Activated CD4-positive, alpha-beta T cell treated with anti-CD3 and anti-CD28 coated beads, Interleukin-2, amount 10 ng/mL, durations not matched to agents 7 days and 5 days (primary cell): Measurements from ENCODE around the gene FAM3C. TPM values are rescaled to one million over a fixed set of nuclear protein-coding genes. Genes with fewer than 3 reads are reported as not detected.

Experiments
- CTCF ChIA-PET: fragments of 350-600 bp; sonication (Branson Sonifier 250); formaldehyde crosslinking; loops from one replicate; lab custom pipeline; 2021; ENCODE audit warnings: antibody characterized with exemption; lab: Charles Lee
- POLR2A ChIA-PET: fragments of 350-600 bp; sonication (Branson Sonifier 250); formaldehyde crosslinking; loops from one replicate; lab custom pipeline; 2021; ENCODE audit warnings: antibody characterized with exemption; lab: Charles Lee
- DNase-seq: peaks from one replicate; pipeline ENCODE4 v3.0.0-alpha.2; 2020
- H3K27ac Mint-ChIP-seq: one replicate; pipeline ENCODE4 v1.8.0; 2021; ENCODE audit warnings: mild to moderate bottlenecking, moderate library complexity, mixed read lengths
- H3K27me3 Mint-ChIP-seq: one replicate; pipeline ENCODE4 v1.8.0; 2021; ENCODE audit warnings: mixed read lengths
- H3K36me3 Mint-ChIP-seq: one replicate; pipeline ENCODE4 v1.8.0; 2021; ENCODE audit warnings: low read depth, mixed read lengths
- H3K4me1 Mint-ChIP-seq: one replicate; pipeline ENCODE4 v1.8.0; 2021; ENCODE audit warnings: mixed read lengths
- H3K4me3 Mint-ChIP-seq: one replicate; pipeline ENCODE4 v1.8.0; 2021; ENCODE audit warnings: mild to moderate bottlenecking, moderate library complexity, mixed read lengths
- H3K9me3 Mint-ChIP-seq: one replicate; pipeline ENCODE4 v1.8.0; 2021; ENCODE audit warnings: mixed read lengths
- total RNA-seq, 2 experiments: library from RNA; stranded (reverse); gene quantifications; one replicate each; pipeline ENCODE4 v1.2.3, GENCODE V29; 2021

The FAM3C gene
- total RNA-seq, 2 experiments from 2014 or later, result 12.2 to 15.6 TPM

DNA sequence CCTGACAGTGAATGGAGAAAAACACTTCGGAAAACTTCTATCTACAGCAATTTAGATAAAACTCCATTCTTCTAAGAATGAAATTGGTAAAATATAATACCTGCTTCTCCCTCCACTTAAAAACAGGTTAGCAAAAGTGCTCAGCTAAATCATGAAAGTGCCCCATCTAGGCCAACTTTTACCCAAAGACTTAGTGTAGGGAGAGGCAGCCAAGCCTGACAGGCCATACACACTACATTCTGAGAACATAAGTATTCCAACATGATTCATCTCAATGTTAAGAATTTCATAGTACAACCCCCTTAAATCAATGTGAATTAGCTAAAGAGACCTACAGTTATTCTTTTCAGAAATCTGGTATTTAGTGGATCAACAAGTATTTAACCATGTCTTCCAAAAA is 7.2 kb downstream of the FAM3C start:
- Mint-ChIP-seq H3K4me3 (no peak overlapping the region), H3K4me1 (peaks cover 59% of the 10 kb centered on the region), H3K9me3 (no peaks in the 10 kb centered on the region), H3K27ac (no peak overlapping the region), H3K36me3 (peaks cover 21% of the 10 kb centered on the region), H3K27me3 (no peaks in the 10 kb centered on the region)
- ChIA-PET CTCF (interaction anchor here (0.7 to 1.5 kb wide), 4 partner anchors 14 to 606 kb away, joined by 3 read pairs; no protein-coding TSS in a partner anchor), POLR2A (no interaction called here)
- no peak for DNase-seq

DNA sequence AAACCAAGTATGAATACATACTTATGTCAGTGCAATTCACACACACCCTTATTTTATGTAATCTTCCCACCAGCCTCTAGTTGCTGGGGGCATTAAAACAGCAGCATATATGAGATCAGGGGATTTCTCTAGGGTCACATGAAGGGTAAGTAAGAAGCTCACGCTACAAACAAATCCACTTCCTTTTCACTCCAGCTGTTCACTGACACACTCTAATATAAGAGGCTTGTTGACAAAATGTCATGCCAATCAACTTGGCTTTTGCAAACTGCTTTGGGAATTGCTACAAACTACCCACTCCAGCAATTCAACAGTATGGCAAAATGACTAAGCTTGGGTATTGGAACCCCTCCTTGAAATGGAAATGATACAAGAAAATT is 10.3 kb downstream of the FAM3C start:
- POLR2A ChIA-PET, result no interaction called here
- DNase-seq, result no peak
- peaks cover 48% of the 10 kb centered on the region for H3K4me1 Mint-ChIP-seq
- no peak overlapping the region for H3K4me3 Mint-ChIP-seq
- H3K27me3 Mint-ChIP-seq, result no peaks in the 10 kb centered on the region
- H3K36me3 Mint-ChIP-seq, result peaks cover 8% of the 10 kb centered on the region
- no peak overlapping the region for H3K27ac Mint-ChIP-seq
- CTCF ChIA-PET, result interaction anchor here (1.0 to 4.3 kb wide), 4 partner anchors 10 to 19 kb away, joined by 3 to 22 read pairs (median 4); partner anchors contain the start of gene FAM3C
- H3K9me3 Mint-ChIP-seq, result no peaks in the 10 kb centered on the region

DNA sequence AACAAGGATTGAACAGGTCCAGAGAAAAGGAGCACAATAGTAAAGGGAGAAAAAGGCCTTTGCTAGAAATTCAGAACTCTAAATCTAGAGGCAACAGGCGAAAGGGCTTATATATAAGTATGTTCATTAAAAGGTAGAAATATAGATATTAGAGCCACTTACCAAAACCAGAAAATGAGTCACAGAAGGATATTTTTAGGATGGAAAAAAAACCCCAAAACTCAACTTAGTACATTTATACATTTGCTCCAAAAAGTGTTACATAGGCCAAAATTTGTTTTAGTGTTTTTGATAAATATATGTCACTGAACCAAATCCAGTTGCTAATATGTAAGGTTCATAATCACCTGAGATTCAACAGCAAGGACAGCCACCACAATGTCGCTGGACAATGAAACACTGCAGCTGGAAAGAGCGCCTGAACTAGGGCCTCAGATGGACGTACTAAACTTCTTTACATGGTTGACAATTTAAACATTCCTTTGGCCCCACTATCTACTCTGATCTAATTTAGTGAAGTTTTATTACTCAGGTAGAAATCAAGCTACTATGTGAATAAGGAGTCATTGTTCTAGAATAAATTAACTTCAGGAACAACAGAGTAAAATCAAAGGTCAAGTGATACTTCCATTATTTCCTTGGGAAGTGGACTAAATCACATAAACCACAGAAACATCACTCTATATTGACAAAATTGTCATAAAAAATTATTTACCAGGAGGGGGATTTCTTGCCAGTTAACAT is 10.9 kb downstream of the FAM3C start:
- H3K4me3 Mint-ChIP-seq, result no peak overlapping the region
- peaks cover 8% of the 10 kb centered on the region for H3K36me3 Mint-ChIP-seq
- H3K27ac Mint-ChIP-seq, result no peak overlapping the region
- H3K4me1 Mint-ChIP-seq, result peaks cover 43% of the 10 kb centered on the region
- DNase-seq, result no peak
- no peaks in the 10 kb centered on the region for H3K9me3 Mint-ChIP-seq
- ChIA-PET POLR2A (no interaction called here), CTCF (interaction anchor here (1.0 to 4.3 kb wide), 4 partner anchors 11 to 18 kb away, joined by 3 to 22 read pairs (median 4); partner anchors contain the start of gene FAM3C)
- no peaks in the 10 kb centered on the region for H3K27me3 Mint-ChIP-seq

DNA sequence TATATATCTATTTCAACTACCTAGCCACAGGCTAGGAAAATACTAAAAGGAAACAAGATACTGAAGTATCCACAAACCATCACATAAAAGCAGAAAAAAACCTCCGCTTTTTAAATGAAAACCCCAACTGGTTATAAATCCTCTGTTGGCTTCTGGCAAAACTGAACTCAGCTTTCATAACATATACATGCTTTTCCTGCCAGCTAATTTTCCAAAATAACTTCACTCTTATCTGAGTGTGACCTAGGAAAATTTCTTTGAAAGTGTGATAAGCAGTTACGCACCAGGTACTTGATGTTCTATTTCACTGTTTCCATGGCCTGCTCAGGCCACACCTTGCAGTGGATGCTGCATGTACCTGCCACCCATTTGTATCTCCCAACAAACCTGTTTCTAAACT is 11.8 kb downstream of the FAM3C start:
- ChIA-PET CTCF (interaction anchor here (0.6 to 4.3 kb wide), 2 partner anchors 12 to 15 kb away, joined by 4 to 22 read pairs; partner anchors contain the start of gene FAM3C), POLR2A (no interaction called here)
- Mint-ChIP-seq H3K27me3 (no peaks in the 10 kb centered on the region), H3K36me3 (peaks cover 10% of the 10 kb centered on the region), H3K4me3 (no peak overlapping the region), H3K4me1 (peaks cover 36% of the 10 kb centered on the region), H3K9me3 (no peaks in the 10 kb centered on the region), H3K27ac (no peak overlapping the region)
- DNase-seq, result no peak

DNA sequence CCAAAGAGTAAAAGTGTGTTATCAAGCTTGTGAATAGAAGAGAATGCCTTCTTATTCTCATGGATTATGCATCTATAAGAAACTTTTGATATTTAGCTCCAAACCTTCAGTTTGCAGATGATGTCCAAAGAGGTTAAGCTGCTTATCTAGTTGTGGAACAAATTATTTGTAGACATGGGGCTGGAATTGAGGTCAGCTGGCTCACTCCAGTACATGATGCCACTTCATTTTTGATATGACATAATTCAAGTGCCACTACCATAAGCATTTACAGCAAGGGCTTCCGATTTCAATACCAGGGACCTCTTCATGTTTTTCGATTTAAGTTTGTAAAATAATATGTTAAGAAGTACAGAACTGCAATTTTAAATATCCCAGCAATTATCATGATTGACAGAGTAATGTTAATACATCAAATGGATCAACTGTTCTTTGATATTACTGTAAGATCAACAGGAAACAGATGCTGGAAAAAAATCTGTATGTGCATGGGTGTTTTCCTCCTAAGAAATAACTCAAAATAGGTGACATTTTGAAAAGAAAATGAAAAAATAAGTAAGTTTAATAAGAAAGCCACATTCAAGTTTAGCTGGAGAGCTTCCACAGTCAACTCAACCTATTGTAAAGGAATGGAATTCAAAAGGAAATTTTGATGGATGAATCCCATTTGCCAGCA is 12.7 kb downstream of the FAM3C start:
- no peak for DNase-seq
- peaks cover 10% of the 10 kb centered on the region for H3K36me3 Mint-ChIP-seq
- no peaks in the 10 kb centered on the region for H3K9me3 Mint-ChIP-seq
- peaks cover 36% of the 10 kb centered on the region for H3K4me1 Mint-ChIP-seq
- ChIA-PET POLR2A (no interaction called here), CTCF (interaction anchor here (0.6 to 4.3 kb wide), 2 partner anchors 9 to 13 kb away, joined by 3 to 22 read pairs; partner anchors contain the start of gene FAM3C)
- no peak overlapping the region for H3K4me3 Mint-ChIP-seq
- no peaks in the 10 kb centered on the region for H3K27me3 Mint-ChIP-seq
- no peak overlapping the region for H3K27ac Mint-ChIP-seq

DNA sequence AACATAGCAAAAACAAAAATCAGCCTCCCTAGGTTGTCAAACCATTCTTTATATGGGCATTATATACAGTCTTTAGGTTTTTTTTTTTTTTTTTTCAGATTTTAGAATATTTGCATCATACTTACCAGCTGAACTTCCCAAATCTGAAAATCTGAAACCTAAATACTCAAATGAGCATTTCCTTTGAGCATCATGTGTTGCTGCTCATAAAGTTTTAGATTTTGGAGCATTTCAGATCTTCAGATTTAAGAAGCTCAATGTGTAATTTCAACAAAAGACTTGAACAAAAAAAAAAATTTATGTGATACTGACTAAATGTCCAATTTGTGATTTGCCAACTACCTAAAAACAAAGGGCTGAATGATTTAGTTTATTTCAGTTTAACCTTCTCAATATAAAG is 13.6 kb downstream of the FAM3C start:
- Mint-ChIP-seq H3K4me3 (no peak overlapping the region), H3K27ac (no peak overlapping the region), H3K9me3 (no peaks in the 10 kb centered on the region), H3K4me1 (peaks cover 36% of the 10 kb centered on the region), H3K36me3 (peaks cover 13% of the 10 kb centered on the region), H3K27me3 (no peaks in the 10 kb centered on the region)
- ChIA-PET POLR2A (no interaction called here), CTCF (interaction anchor here (0.6 to 4.3 kb wide), 4 partner anchors 8 to 165 kb away, joined by 3 to 22 read pairs (median 3); partner anchors contain the start of gene FAM3C)
- no peak for DNase-seq

DNA sequence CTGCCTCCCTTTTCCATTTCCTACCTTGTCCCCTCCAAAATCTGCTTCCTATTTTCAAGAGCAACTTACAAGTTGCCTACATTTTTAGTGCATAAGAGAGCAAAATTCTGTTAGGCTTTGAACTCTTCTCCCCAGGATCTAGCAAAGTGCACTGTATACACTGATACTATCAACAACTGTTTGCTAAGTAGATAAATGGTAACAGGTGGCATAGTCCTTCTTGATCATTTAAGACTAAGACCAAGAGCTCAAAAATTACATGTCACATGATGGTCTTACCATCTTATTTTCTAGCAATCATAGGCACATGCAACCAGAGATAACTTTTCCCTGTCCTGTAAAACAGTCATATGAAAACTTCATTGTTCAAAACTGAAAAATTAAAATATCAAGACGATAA is 16.2 kb downstream of the FAM3C start:
- H3K27me3 Mint-ChIP-seq, result no peaks in the 10 kb centered on the region
- H3K36me3 Mint-ChIP-seq, result peaks cover 17% of the 10 kb centered on the region
- ChIA-PET POLR2A (no interaction called here), CTCF (interaction anchor here (1.5 to 2.0 kb wide), 5 partner anchors 13 to 167 kb away, joined by 3 to 11 read pairs (median 7); partner anchors contain the start of gene FAM3C)
- no peak overlapping the region for H3K27ac Mint-ChIP-seq
- no peaks in the 10 kb centered on the region for H3K9me3 Mint-ChIP-seq
- no peak overlapping the region for H3K4me3 Mint-ChIP-seq
- peaks cover 17% of the 10 kb centered on the region for H3K4me1 Mint-ChIP-seq
- DNase-seq, result no peak

DNA sequence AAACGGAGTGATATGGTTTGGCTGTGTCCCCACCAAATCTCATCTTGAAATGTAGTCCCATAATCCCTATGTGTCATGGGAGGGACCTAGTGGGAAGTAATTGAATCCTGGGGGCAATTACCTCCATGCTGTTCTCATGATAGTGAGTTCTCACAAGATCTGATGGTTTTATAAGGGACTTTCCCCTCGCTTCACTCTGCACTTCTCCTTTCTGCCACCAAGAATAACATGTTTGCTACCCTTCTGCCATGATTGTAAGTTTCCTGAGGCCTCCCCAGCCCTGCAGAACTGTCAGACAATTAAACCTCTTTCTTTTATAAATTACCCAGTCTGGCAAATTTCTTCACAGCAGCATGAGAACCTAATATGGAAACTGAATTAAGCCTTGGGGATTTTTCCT is 19.1 kb downstream of the FAM3C start:
- peaks cover 15% of the 10 kb centered on the region for H3K4me1 Mint-ChIP-seq
- no peak for DNase-seq
- H3K36me3 Mint-ChIP-seq, result peaks cover 23% of the 10 kb centered on the region
- CTCF ChIA-PET, result no interaction called here
- POLR2A ChIA-PET, result no interaction called here
- no peak overlapping the region for H3K4me3 Mint-ChIP-seq
- H3K27ac Mint-ChIP-seq, result no peak overlapping the region
- H3K27me3 Mint-ChIP-seq, result no peaks in the 10 kb centered on the region
- no peaks in the 10 kb centered on the region for H3K9me3 Mint-ChIP-seq

DNA sequence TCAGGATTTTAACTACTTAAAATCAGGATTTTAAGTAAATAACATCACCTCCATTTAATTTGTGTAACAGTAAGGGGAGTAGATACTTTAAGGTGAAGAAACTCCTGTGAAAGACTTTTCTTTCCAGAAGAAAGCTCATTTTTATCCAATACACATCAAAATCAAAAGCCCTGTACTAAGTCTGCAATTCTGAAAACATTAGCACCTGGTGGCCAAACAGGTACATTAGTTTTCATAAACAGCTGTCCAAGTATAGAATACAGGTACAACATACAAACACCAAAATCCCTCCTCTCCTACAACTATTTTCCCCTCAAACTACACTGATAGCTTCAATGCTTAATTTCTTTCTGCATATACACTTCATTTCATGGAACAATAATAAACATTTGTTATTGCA is 22.9 kb downstream of the FAM3C start:
- H3K4me1 Mint-ChIP-seq, result peaks cover 36% of the 10 kb centered on the region
- H3K9me3 Mint-ChIP-seq, result no peaks in the 10 kb centered on the region
- H3K4me3 Mint-ChIP-seq, result no peak overlapping the region
- H3K27me3 Mint-ChIP-seq, result no peaks in the 10 kb centered on the region
- peaks cover 21% of the 10 kb centered on the region for H3K36me3 Mint-ChIP-seq
- H3K27ac Mint-ChIP-seq, result no peak overlapping the region
- no peak for DNase-seq
- ChIA-PET CTCF (interaction anchor here (0.8 to 4.3 kb wide), 5 partner anchors 18 to 154 kb away, joined by 3 to 30 read pairs (median 4); partner anchors contain the start of gene FAM3C), POLR2A (no interaction called here)

DNA sequence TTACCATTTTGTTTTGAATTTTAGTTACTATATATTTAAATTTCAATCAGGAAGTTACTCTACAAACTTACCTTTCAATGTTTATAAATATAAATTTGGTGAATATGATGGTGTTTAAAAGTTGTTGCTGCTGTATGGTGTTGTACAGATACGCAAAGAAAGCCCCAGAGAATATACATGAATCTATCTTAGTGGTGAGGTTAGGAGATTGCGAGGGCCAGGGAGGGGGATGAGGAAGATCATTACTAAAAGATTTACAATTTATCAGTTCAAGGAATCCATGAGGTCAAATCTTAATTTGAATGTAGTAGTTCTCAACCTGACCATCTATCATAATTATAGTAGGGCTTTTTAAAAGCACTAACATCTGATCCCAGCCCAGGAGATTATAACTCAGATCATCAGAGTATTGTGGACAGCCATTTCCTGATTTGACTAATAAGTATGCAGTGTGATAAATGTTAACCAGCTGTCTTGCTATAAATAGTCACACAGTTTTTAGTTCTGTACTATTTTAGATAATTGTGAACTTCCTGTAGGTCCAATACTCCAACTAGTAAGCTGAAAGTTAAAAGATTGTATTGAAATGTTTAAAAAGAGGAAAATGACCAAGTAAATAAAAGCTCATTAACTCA is 23.6 kb downstream of the FAM3C start:
- no peaks in the 10 kb centered on the region for H3K9me3 Mint-ChIP-seq
- no peaks in the 10 kb centered on the region for H3K27me3 Mint-ChIP-seq
- peak overlapping the region; percentile 28 for H3K27ac Mint-ChIP-seq
- POLR2A ChIA-PET, result no interaction called here
- peaks cover 18% of the 10 kb centered on the region for H3K36me3 Mint-ChIP-seq
- no peak overlapping the region for H3K4me3 Mint-ChIP-seq
- no peak for DNase-seq
- CTCF ChIA-PET, result interaction anchor here (0.6 to 4.3 kb wide), 7 partner anchors 13 to 173 kb away, joined by 3 to 30 read pairs (median 3); partner anchors contain the start of gene FAM3C
- H3K4me1 Mint-ChIP-seq, result peaks cover 36% of the 10 kb centered on the region

DNA sequence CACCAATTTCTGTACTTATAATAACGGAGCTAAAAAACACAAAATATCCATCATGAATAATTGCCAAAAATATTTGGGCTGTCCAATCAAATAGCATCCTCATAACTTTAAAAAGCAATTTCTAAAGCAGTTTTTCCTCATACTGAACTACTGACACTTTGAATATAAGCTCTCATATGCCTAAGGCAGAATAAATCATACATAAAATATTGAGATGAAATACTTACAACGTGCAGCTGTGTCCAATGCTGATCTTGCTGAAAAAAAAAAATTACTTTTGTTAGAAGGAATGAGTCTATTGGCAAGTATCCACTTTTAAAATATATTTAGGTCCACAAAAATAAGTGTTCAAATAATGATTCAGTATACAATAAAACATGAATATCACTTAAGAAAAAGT is 24.2 kb downstream of the FAM3C start:
- peaks cover 37% of the 10 kb centered on the region for H3K4me1 Mint-ChIP-seq
- H3K36me3 Mint-ChIP-seq, result peaks cover 18% of the 10 kb centered on the region
- H3K27ac Mint-ChIP-seq, result no peak overlapping the region

DNA sequence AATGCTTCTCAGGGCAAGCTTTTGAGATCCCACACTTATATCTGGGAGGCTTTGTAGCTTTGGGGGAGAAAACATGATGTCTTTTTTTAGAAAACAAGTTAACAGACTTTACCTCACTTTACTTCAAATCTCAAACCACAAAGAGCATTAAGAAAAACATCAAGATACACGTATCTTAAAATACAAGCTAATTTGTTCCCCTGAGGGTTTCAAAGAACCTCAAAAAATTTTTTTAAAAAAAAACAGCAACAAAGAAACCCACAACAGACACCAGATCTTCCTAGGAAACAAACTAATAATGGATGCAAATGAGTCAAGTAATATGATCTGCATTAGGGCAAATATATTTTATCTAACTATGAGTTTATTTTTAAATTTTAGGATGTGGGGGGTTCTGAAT is 24.7 kb downstream of the FAM3C start:
- no peaks in the 10 kb centered on the region for H3K9me3 Mint-ChIP-seq
- H3K4me3 Mint-ChIP-seq, result no peak overlapping the region
- no peak overlapping the region for H3K27ac Mint-ChIP-seq
- peaks cover 18% of the 10 kb centered on the region for H3K36me3 Mint-ChIP-seq
- H3K27me3 Mint-ChIP-seq, result no peaks in the 10 kb centered on the region
- ChIA-PET POLR2A (no interaction called here), CTCF (interaction anchor here (1.0 to 4.3 kb wide), 2 partner anchors 24 to 174 kb away, joined by 3 to 30 read pairs; partner anchors contain the start of gene FAM3C)
- peaks cover 41% of the 10 kb centered on the region for H3K4me1 Mint-ChIP-seq
- no peak for DNase-seq

More for the DNA sequence above, 24.2 kb downstream of the FAM3C start:
- POLR2A ChIA-PET, result no interaction called here
- no peaks in the 10 kb centered on the region for H3K27me3 Mint-ChIP-seq
- no peak for DNase-seq
- no peaks in the 10 kb centered on the region for H3K9me3 Mint-ChIP-seq
- CTCF ChIA-PET, result interaction anchor here (1.0 to 4.3 kb wide), 2 partner anchors 24 to 173 kb away, joined by 3 to 30 read pairs; partner anchors contain the start of gene FAM3C
- H3K4me3 Mint-ChIP-seq, result no peak overlapping the region
